Astrocyte (in vitro differentiated cells and primary cell): ENCODE measurements around the gene RRBP1. TPM values are rescaled to one million over a fixed set of nuclear protein-coding genes. Genes with fewer than 3 reads are reported as not detected.

Experiments used
- DNase-seq: peaks from one replicate; pipeline ENCODE4 v3.0.0-alpha.2; 2010; ENCODE audit warnings: low read depth
- FAIRE-seq: peaks from 2 replicates; lab custom pipeline; 2011; peaks lifted over from hg19 to GRCh38; lab: Jason Lieb, UNC
- H2AFZ ChIP-seq: 2 replicates; pipeline ENCODE4 v1.6.0; 2012; ENCODE audit warnings: low read depth, low read length, inconsistent platforms
- H3K27ac ChIP-seq: 2 replicates; pipeline ENCODE4 v1.5.1; 2011; ENCODE audit warnings: low read depth, low read length, inconsistent platforms
- H3K27me3 ChIP-seq: 2 replicates; pipeline ENCODE4 v1.6.0; 2011; ENCODE audit warnings: low read length, inconsistent platforms; ENCODE audit not compliant: insufficient read depth
- H3K36me3 ChIP-seq: 2 replicates; pipeline ENCODE4 v1.5.1; 2011; ENCODE audit warnings: low read length, inconsistent platforms; ENCODE audit not compliant: insufficient read depth
- H3K4me1 ChIP-seq: 2 replicates; pipeline ENCODE4 v1.5.1; 2011; ENCODE audit warnings: low read length, inconsistent platforms; ENCODE audit not compliant: insufficient read depth
- H3K4me2 ChIP-seq: 2 replicates; pipeline ENCODE4 v1.6.0; 2012; ENCODE audit warnings: low read length, inconsistent platforms
- H3K4me3 ChIP-seq: 2 replicates; pipeline ENCODE4 v1.5.1; 2011; ENCODE audit warnings: low read depth, mild to moderate bottlenecking, low read length, inconsistent platforms; ENCODE audit not compliant: insufficient read depth
- H3K79me2 ChIP-seq: 2 replicates; pipeline ENCODE4 v1.6.0; 2012; ENCODE audit warnings: mild to moderate bottlenecking, low read length, inconsistent platforms; ENCODE audit not compliant: insufficient read depth
- H3K9ac ChIP-seq: 2 replicates; pipeline ENCODE4 v1.6.0; 2012; ENCODE audit warnings: mild to moderate bottlenecking, low read length, inconsistent platforms
- H3K9me3 ChIP-seq: 2 replicates; pipeline ENCODE4 v1.5.1; 2012; ENCODE audit warnings: low read depth, mild to moderate bottlenecking, low read length, inconsistent platforms; ENCODE audit not compliant: insufficient read depth
- H4K20me1 ChIP-seq: 2 replicates; pipeline ENCODE4 v1.6.0; 2012; ENCODE audit warnings: low read length, inconsistent platforms; ENCODE audit not compliant: insufficient read depth
- H3K27ac Mint-ChIP-seq: one replicate; pipeline ENCODE4 v1.8.0; 2021; ENCODE audit warnings: mild to moderate bottlenecking, mixed read lengths; ENCODE audit not compliant: unreplicated experiment
- H3K27me3 Mint-ChIP-seq: one replicate; pipeline ENCODE4 v1.8.0; 2021; ENCODE audit warnings: low read depth, mixed read lengths; ENCODE audit not compliant: unreplicated experiment
- H3K36me3 Mint-ChIP-seq: one replicate; pipeline ENCODE4 v1.8.0; 2021; ENCODE audit warnings: low read depth, mixed read lengths; ENCODE audit not compliant: unreplicated experiment
- H3K4me1 Mint-ChIP-seq: one replicate; pipeline ENCODE4 v1.8.0; 2021; ENCODE audit warnings: low read depth, mixed read lengths; ENCODE audit not compliant: unreplicated experiment
- H3K4me3 Mint-ChIP-seq: one replicate; pipeline ENCODE4 v1.8.0; 2021; ENCODE audit warnings: mild to moderate bottlenecking, moderate library complexity, mixed read lengths; ENCODE audit not compliant: unreplicated experiment
- H3K9me3 Mint-ChIP-seq: one replicate; pipeline ENCODE4 v1.8.0; 2021; ENCODE audit warnings: mild to moderate bottlenecking, mixed read lengths; ENCODE audit not compliant: unreplicated experiment
- CTCF ChIP-seq: IDR thresholded peaks from 2 replicates; pipeline ENCODE4 v1.5.1; 2011; ENCODE audit warnings: low read depth, mild to moderate bottlenecking, inconsistent platforms, low read length, moderate library complexity; ENCODE audit not compliant: insufficient read depth
- EZH2 ChIP-seq: IDR thresholded peaks from 2 replicates; pipeline ENCODE4 v1.6.1; 2012; ENCODE audit warnings: mild to moderate bottlenecking, low read length, inconsistent platforms; ENCODE audit not compliant: insufficient read depth
- total RNA-seq: library from RNA; stranded (reverse); gene quantifications from 2 replicates; pipeline ENCODE4 v1.2.1, GENCODE V29; 2021

Gene RRBP1
- total RNA-seq, 1 donor from 2014 or later, result 347 TPM

GRCh38 chr20:17618673-17619013 lies 63.4 kb downstream of the RRBP1 start:
- H3K36me3 Mint-ChIP-seq, result peaks cover 8% of the 10 kb centered on the region
- peak overlapping the region; percentile 78 for H3K27ac Mint-ChIP-seq

GRCh38 chr20:17617868-17618672 lies 64.0 kb downstream of the RRBP1 start:
- TF ChIP-seq EZH2 (no peak), CTCF (no peak)
- no peak overlapping the region for H2AFZ ChIP-seq
- peak overlapping the region; percentile 78 for H3K27ac Mint-ChIP-seq
- H3K4me3 Mint-ChIP-seq, result no peak overlapping the region
- H3K27me3 Mint-ChIP-seq, result no peaks in the 10 kb centered on the region
- H3K36me3 ChIP-seq, result peaks cover 47% of the 10 kb centered on the region
- peaks cover 3% of the 10 kb centered on the region for H3K79me2 ChIP-seq
- peaks cover 4% of the 10 kb centered on the region for H3K4me1 ChIP-seq
- no peak overlapping the region for H3K27ac ChIP-seq
- FAIRE-seq (no peak), DNase-seq (no peak)
- no peaks in the 10 kb centered on the region for H3K4me1 Mint-ChIP-seq
- no peaks in the 10 kb centered on the region for H3K9me3 Mint-ChIP-seq
- H3K9me3 ChIP-seq, result no peaks in the 10 kb centered on the region
- H3K4me3 ChIP-seq, result no peak overlapping the region
- H3K27me3 ChIP-seq, result no peaks in the 10 kb centered on the region
- H3K9ac ChIP-seq, result no peak overlapping the region
- H3K36me3 Mint-ChIP-seq, result peaks cover 8% of the 10 kb centered on the region
- no peak overlapping the region for H3K4me2 ChIP-seq
- H4K20me1 ChIP-seq, result peaks cover 98% of the 10 kb centered on the region

More at GRCh38 chr20:17618673-17619013, 63.4 kb downstream of the RRBP1 start:
- H3K4me1 ChIP-seq, result no peaks in the 10 kb centered on the region
- H4K20me1 ChIP-seq, result peaks cover 98% of the 10 kb centered on the region
- no peak overlapping the region for H3K4me2 ChIP-seq
- no peak for FAIRE-seq
- Mint-ChIP-seq H3K9me3 (no peaks in the 10 kb centered on the region), H3K4me1 (no peaks in the 10 kb centered on the region), H3K4me3 (no peak overlapping the region), H3K27me3 (no peaks in the 10 kb centered on the region)
- no peaks in the 10 kb centered on the region for H3K9me3 ChIP-seq
- H3K27me3 ChIP-seq, result no peaks in the 10 kb centered on the region
- H3K27ac ChIP-seq, result no peak overlapping the region
- H2AFZ ChIP-seq, result no peak overlapping the region
- no peak for DNase-seq
- peaks cover 50% of the 10 kb centered on the region for H3K36me3 ChIP-seq
- H3K4me3 ChIP-seq, result no peak overlapping the region
- H3K79me2 ChIP-seq, result peaks cover 3% of the 10 kb centered on the region
- TF ChIP-seq EZH2, result no peak
- TF ChIP-seq CTCF, result no peak
- H3K9ac ChIP-seq, result no peak overlapping the region
